K562 (cell line): ENCODE results near the gene C1orf174. TPM values are rescaled to one million over a fixed set of nuclear protein-coding genes. Genes with fewer than 3 reads are reported as not detected.

ENCODE experiments used
- ATAC-seq: fragments of 200-7000 bp; cut with Tn5 transposase; 3 replicates; pipeline ENCODE4 v1.9.1; 2020; ENCODE audit warnings: moderate library complexity
- BruUV-seq: library from RNA; stranded (reverse); fragments of 400-500 nt; replicated peaks from 2 replicates; lab custom pipeline; 2021; lab: Mats Ljungman, UMichigan
- CTCF ChIA-PET: fragments of 300-600 bp; formaldehyde crosslinking; extraction: SDS; loops from one replicate; lab custom pipeline; 2021; ENCODE audit warnings: low intra/inter-chr PET ratio; lab: Yijun Ruan, JAX
- POLR2A ChIA-PET: fragments of 300-600, 350-650 bp; sonication (Branson Sonifier 250); formaldehyde crosslinking; extraction: SDS; loops from one replicate; lab custom pipeline; 2021; ENCODE audit warnings: antibody characterized with exemption, inconsistent platforms; lab: Yijun Ruan, JAX
- DNase-seq, 4 experiments: peaks; one replicate each; pipeline versions ENCODE4 v3.0.0 to v3.0.0-alpha.2; 2011 to 2018; ENCODE audit warnings: low spot score in 3 of 4, mixed read lengths in 3 of 4; ENCODE audit errors: extremely low read depth in 1 of 4
- FAIRE-seq: peaks from 2 replicates; lab custom pipeline; 2011; peaks lifted over from hg19 to GRCh38; lab: Jason Lieb, UNC
- H2AFZ ChIP-seq: 2 replicates; pipeline ENCODE4 v1.6.0; 2011; ENCODE audit warnings: low read depth, low read length, control low read depth, inconsistent platforms
- H3K27ac ChIP-seq: fragments of 200-600 bp; 3 replicates; pipeline ENCODE4 v1.8.0; 2011; ENCODE audit warnings: low read depth, mild to moderate bottlenecking, control low read depth, inconsistent platforms, low read length, moderate library complexity, mixed read lengths; ENCODE audit errors: extremely low read depth
- H3K27me3 ChIP-seq, 2 experiments: fragments of 300-600 bp in 1 of 2; 2 replicates in 1 of 2; 3 replicates in 1 of 2; pipeline versions ENCODE4 v1.6.0 to v1.8.0; 2011; ENCODE audit warnings: inconsistent platforms in 2 of 2, low read length in 2 of 2, mild to moderate bottlenecking in 1 of 2, mixed read lengths in 1 of 2, moderate library complexity in 1 of 2; ENCODE audit not compliant: control insufficient read depth in 2 of 2, insufficient read depth in 2 of 2
- H3K36me3 ChIP-seq: fragments of 300-600 bp; 3 replicates; pipeline ENCODE4 v1.8.0; 2011; ENCODE audit warnings: mild to moderate bottlenecking, low read length, inconsistent platforms; ENCODE audit not compliant: control insufficient read depth, insufficient read depth
- H3K4me1 ChIP-seq, 2 experiments: fragments of 200-600 bp in 1 of 2; replicated peaks in 1 of 2; 2 replicates in 1 of 2; 3 replicates in 1 of 2; pipeline versions ENCODE4 v1.5.1 to v1.8.0; 2011; ENCODE audit warnings: inconsistent platforms in 2 of 2, low read length in 2 of 2, mild to moderate bottlenecking in 1 of 2, mixed read lengths in 1 of 2, moderate library complexity in 1 of 2; ENCODE audit not compliant: control insufficient read depth in 2 of 2, insufficient read depth in 2 of 2
- H3K4me2 ChIP-seq: 2 replicates; pipeline ENCODE4 v1.6.1; 2011; ENCODE audit warnings: low read length, control low read depth, inconsistent platforms, mixed read lengths; ENCODE audit not compliant: insufficient read depth
- H3K4me3 ChIP-seq: fragments of 200-600 bp; sonication (generic), shearing (Covaris generic); 2 replicates; pipeline ENCODE4 v1.5.1; 2016; ENCODE audit warnings: control low read depth, inconsistent platforms
- H3K79me2 ChIP-seq: fragments of 200-600 bp; 3 replicates; pipeline ENCODE4 v1.8.0; 2011; ENCODE audit warnings: low read length, inconsistent platforms; ENCODE audit not compliant: control insufficient read depth, insufficient read depth
- H3K9ac ChIP-seq, 2 experiments: 2 replicates each; pipeline versions ENCODE4 v1.6.0 to v1.6.1; 2011; ENCODE audit warnings: low read depth in 2 of 2, low read length in 2 of 2, control low read depth in 1 of 2, inconsistent platforms in 1 of 2, mild to moderate bottlenecking in 1 of 2, mixed read lengths in 1 of 2; ENCODE audit not compliant: insufficient read depth in 1 of 2
- H3K9me1 ChIP-seq: one replicate; pipeline ENCODE4 v1.6.0; 2011; ENCODE audit warnings: inconsistent platforms, mild to moderate bottlenecking, low read length, moderate library complexity; ENCODE audit not compliant: control insufficient read depth, insufficient read depth
- H3K9me3 ChIP-seq: replicated peaks from 2 replicates; pipeline ENCODE4 v1.5.1; 2011; ENCODE audit warnings: low read depth, low read length, inconsistent platforms; ENCODE audit not compliant: control insufficient read depth, insufficient read depth
- H4K20me1 ChIP-seq: replicated peaks from 2 replicates; pipeline ENCODE4 v1.6.1; 2011; ENCODE audit warnings: low read length, inconsistent platforms, mixed read lengths; ENCODE audit not compliant: control insufficient read depth, insufficient read depth
- KHSRP ChIP-seq: fragments of 450-650 bp; IDR thresholded peaks from 2 replicates; pipeline ENCODE4 v1.6.1; 2017
- SIN3B ChIP-seq: fragments of 450-650 bp; IDR thresholded peaks from 2 replicates; pipeline ENCODE4 v1.6.1; 2017; ENCODE audit warnings: low read depth, mild to moderate bottlenecking, moderate library complexity
- WGBS: fragments of 100-300 bp; shearing (Covaris generic); methylation state at CpG from one replicate; pipeline ENCODE4 v1.1.6; 2016; ENCODE audit warnings: low coverage, mixed read lengths; ENCODE audit not compliant: insufficient coverage; ENCODE audit errors: missing lambda C conversion rate; 5-methylcytosine and 5-hydroxymethylcytosine counted together
- in situ Hi-C: fragments of 300-500 bp; cut with MboI; formaldehyde crosslinking; loops from 4 replicates; pipeline ENCODE4 v1.15.0; 2018; ENCODE audit warnings: inconsistent platforms, mixed read lengths
- intact Hi-C: fragments of 100-400 bp; cut with micrococcal nuclease; formaldehyde crosslinking; loops from 2 replicates; pipeline ENCODE4 v1.14.2; 2022
- polyA plus RNA-seq, 8 experiments: library from polyadenylated mRNA; depleted of rRNA in 4 of 8; stranded (reverse) in 5 of 8; unstranded in 3 of 8; fragments of >200 nt; fragmentation: Nextera tagmentation in 2 of 8; fragmentation: Illumina TruSeq in 1 of 8; extraction: Ambion mirVana in 2 of 8; extraction: Trizol in 1 of 8; gene quantifications; 2 replicates each; pipeline versions ENCODE4 v1.2.1 to v1.2.3, GENCODE V29; 2011 to 2014; ENCODE audit warnings: inconsistent platforms in 1 of 8, missing spikeins in 1 of 8
- total RNA-seq, 7 experiments: library from RNA; depleted of rRNA in 6 of 7; stranded (reverse); fragments of >200 nt in 6 of 7; fragmentation: Illumina TruSeq in 2 of 7; extraction: Trizol in 2 of 7; gene quantifications; 2 replicates each; pipeline versions ENCODE4 v1.2.1 to v1.2.3, GENCODE V29; 2011 to 2021; ENCODE audit warnings: low replicate concordance in 1 of 7
- TF ChIP-seq, protein P1 (sequence below): sonication (generic); formaldehyde crosslinking; IDR thresholded peaks from 2 replicates; pipeline ENCODE4 v1.8.1; 2022; ENCODE audit warnings: missing genetic modification reagents

The C1orf174 gene
- total and polyA plus RNA-seq, 9 of the 15 experiments (the other 6 are each of a cell fraction or from before 2014, with no cell fraction given) = 38.5 to 64.9 (median 45.4) TPM

DNA sequence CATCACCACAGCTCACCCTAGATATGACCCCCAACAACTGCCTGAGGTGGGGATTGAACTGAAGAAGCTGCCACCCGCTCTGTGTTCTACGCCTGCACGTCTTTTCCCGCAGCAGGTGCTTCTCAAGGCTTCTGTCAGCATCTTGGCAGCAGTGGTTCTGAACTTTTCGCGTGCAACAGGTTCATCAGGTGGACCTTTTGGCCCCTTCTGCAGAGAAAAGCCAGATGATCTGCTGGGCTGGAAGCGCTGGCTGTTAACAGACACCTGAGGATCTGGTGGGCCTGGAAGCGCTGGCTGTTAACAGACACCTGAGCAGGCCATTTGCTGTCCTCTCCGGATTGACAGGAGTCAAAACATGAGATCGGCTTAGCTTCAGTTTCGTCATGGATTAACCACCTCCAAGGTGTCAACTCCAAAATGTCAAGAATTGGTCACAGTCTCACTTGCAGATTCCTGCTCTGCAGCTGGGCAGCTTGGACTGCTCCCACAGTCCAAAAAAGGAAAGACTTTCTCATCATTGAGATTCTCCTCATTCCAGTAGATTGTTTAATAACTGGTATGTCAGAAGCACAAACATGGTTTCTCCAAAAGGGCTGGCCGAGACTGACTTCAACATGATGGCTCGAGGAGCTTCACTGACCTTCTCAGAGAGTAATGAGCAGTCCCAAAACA is 4.7 kb downstream of the C1orf174 start:
- CTCF ChIA-PET = interaction anchor here (0.6 kb wide), 1 partner anchor 18 kb away, joined by 5 read pairs; no protein-coding TSS in a partner anchor
- H3K4me2 ChIP-seq = no peak overlapping the region
- no peak for ATAC-seq
- H3K9ac ChIP-seq = 0 out of 4 replicates have a peak overlapping the region, but pooled peaks of 1 of the 2 experiments have one; percentile 10
- no peak for TF ChIP-seq KHSRP
- TF ChIP-seq SIN3B = no peak
- TF ChIP-seq, protein P1, sequence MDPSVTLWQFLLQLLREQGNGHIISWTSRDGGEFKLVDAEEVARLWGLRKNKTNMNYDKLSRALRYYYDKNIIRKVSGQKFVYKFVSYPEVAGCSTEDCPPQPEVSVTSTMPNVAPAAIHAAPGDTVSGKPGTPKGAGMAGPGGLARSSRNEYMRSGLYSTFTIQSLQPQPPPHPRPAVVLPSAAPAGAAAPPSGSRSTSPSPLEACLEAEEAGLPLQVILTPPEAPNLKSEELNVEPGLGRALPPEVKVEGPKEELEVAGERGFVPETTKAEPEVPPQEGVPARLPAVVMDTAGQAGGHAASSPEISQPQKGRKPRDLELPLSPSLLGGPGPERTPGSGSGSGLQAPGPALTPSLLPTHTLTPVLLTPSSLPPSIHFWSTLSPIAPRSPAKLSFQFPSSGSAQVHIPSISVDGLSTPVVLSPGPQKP (CRISPR knock-in tag) = no peak
- TF ChIP-seq, all 486 proteins: peak for 0
- Histone ChIP-seq H3K4me1 (peaks cover 0 to 15% of the 10 kb centered on the region in 2 experiments; a peak in 4 of 5 replicates), H3K79me2 (peaks cover 73% of the 10 kb centered on the region), H3K9me1 (no peaks in the 10 kb centered on the region), H3K27me3 (no peaks in the 10 kb centered on the region), H3K36me3 (peaks cover 52% of the 10 kb centered on the region), H2AFZ (no peak overlapping the region), H3K27ac (no peak overlapping the region), H3K4me3 (no peak overlapping the region), H3K9me3 (no peaks in the 10 kb centered on the region), H4K20me1 (peaks cover 10% of the 10 kb centered on the region; the same call in 1 of the 2 replicates)
- 94% methylated on average over 13 of the region's 13 CpGs for WGBS
- no peak for FAIRE-seq
- POLR2A ChIA-PET = interaction anchor here (0.6 to 0.8 kb wide), 3 partner anchors 9 to 27 kb away, joined by 3 read pairs; no protein-coding TSS in a partner anchor
- intact Hi-C loops (no loop called here), in situ Hi-C loops (no loop called here)
- no peak for DNase-seq
- no TSS peak for BruUV-seq
